Vagina (tissue), 2 donors: ENCODE measurements around the gene CCDC71L. TPM values are rescaled to one million over a fixed set of nuclear protein-coding genes. Genes with fewer than 3 reads are reported as not detected.

Experiments used
- DNase-seq, 2 donors: peaks; one replicate each; pipeline ENCODE4 v3.0.0-alpha.2; 2017; ENCODE audit errors: extremely low spot score in 2 of 2
- H3K27ac ChIP-seq: fragments of 200-600 bp; sonication (generic); one replicate; pipeline ENCODE4 v1.5.1; 2019
- H3K27me3 ChIP-seq: fragments of 200-600 bp; sonication (generic); one replicate; pipeline ENCODE4 v1.5.1; 2019
- H3K36me3 ChIP-seq, 2 donors: fragments of 200-600 bp; sonication (generic); one replicate each; pipeline ENCODE4 v1.5.1; 2017 to 2019
- H3K4me1 ChIP-seq: fragments of 200-600 bp; sonication (generic); one replicate; pipeline ENCODE4 v1.5.1; 2019
- H3K4me3 ChIP-seq, 2 donors: fragments of 200-600 bp; sonication (generic); 1 replicate in 1 of 2; 2 replicates in 1 of 2; pipeline ENCODE4 v1.5.1; 2016 to 2019
- H3K9me3 ChIP-seq: fragments of 200-600 bp; sonication (generic); one replicate; pipeline ENCODE4 v1.5.1; 2019
- CTCF ChIP-seq, 3 experiments: fragments of 450-650 bp in 2 of 3; fragments of 200-600 bp in 1 of 3; sonication (generic) in 1 of 3; IDR thresholded peaks; one replicate each; pipeline ENCODE4 v1.5.1; 2017 to 2019; ENCODE audit warnings: antibody characterized with exemption in 3 of 3, mild to moderate bottlenecking in 2 of 3, moderate library complexity in 2 of 3
- POLR2A ChIP-seq, 2 donors: fragments of 450-650 bp; IDR thresholded peaks; one replicate each; pipeline ENCODE4 v1.6.1; 2017; ENCODE audit warnings: antibody characterized with exemption in 2 of 2, mild to moderate bottlenecking in 2 of 2, moderate library complexity in 2 of 2
- POLR2AphosphoS5 ChIP-seq, 2 donors: sonication (generic); formaldehyde crosslinking; IDR thresholded peaks; one replicate each; pipeline ENCODE4 v1.9.0; 2017; ENCODE audit warnings: antibody characterized with exemption in 2 of 2, mild to moderate bottlenecking in 2 of 2, low read depth in 1 of 2; ENCODE audit not compliant: insufficient read depth in 1 of 2
- intact Hi-C: fragments of 100-400 bp; cut with DNase I; formaldehyde crosslinking; loops from one replicate; pipeline ENCODE4 v1.15.1; 2023
- total RNA-seq: library from RNA; depleted of rRNA; stranded (reverse); fragments of >200 nt; gene quantifications from one replicate; pipeline ENCODE4 v1.2.3, GENCODE V29; 2016

The CCDC71L gene
- total RNA-seq, 1 donor from 2014 or later, result 52.5 TPM

GRCh38 chr7:106626376-106627164 is 34.4 kb downstream of the CCDC71L start:
- Histone ChIP-seq H3K4me1 (no peaks in the 10 kb centered on the region), H3K36me3 (no peaks in the 10 kb centered on the region), H3K27me3 (no peaks in the 10 kb centered on the region), H3K9me3 (no peaks in the 10 kb centered on the region), H3K27ac (no peak overlapping the region), H3K4me3 (no peak overlapping the region)
- TF ChIP-seq POLR2A (IDR thresholded peaks at IDR 0.05), result no peak
- no peak for TF ChIP-seq CTCF (IDR thresholded peaks at IDR 0.05)
- TF ChIP-seq POLR2AphosphoS5 (IDR thresholded peaks at IDR 0.05; ENCODE audit: insufficient read depth in 1 of 2, low read depth in 1 of 2), result no peak
- intact Hi-C loops, result no loop called here
- DNase-seq, result no peak

GRCh38 chr7:106625678-106626301 is 35.2 kb downstream of the CCDC71L start:
- H3K27me3 ChIP-seq, result no peaks in the 10 kb centered on the region
- H3K27ac ChIP-seq, result no peak overlapping the region
- no peak overlapping the region for H3K4me3 ChIP-seq
- H3K9me3 ChIP-seq, result no peaks in the 10 kb centered on the region
- TF ChIP-seq CTCF (IDR thresholded peaks at IDR 0.05) (no peak), POLR2AphosphoS5 (IDR thresholded peaks at IDR 0.05; ENCODE audit: insufficient read depth in 1 of 2, low read depth in 1 of 2) (no peak), POLR2A (IDR thresholded peaks at IDR 0.05) (no peak)
- H3K4me1 ChIP-seq, result no peaks in the 10 kb centered on the region
- intact Hi-C loops, result no loop called here
- no peak for DNase-seq
- no peaks in the 10 kb centered on the region for H3K36me3 ChIP-seq

- intact Hi-C loops, result no loop called here
- H3K4me3 ChIP-seq, result no peak overlapping the region
- H3K4me1 ChIP-seq, result no peaks in the 10 kb centered on the region
- H3K36me3 ChIP-seq, result no peaks in the 10 kb centered on the region
- TF ChIP-seq POLR2A (IDR thresholded peaks at IDR 0.05) (no peak), POLR2AphosphoS5 (IDR thresholded peaks at IDR 0.05; ENCODE audit: insufficient read depth in 1 of 2, low read depth in 1 of 2) (no peak), CTCF (IDR thresholded peaks at IDR 0.05) (no peak)
- no peaks in the 10 kb centered on the region for H3K27me3 ChIP-seq
- no peak overlapping the region for H3K27ac ChIP-seq
- no peak for DNase-seq
- H3K9me3 ChIP-seq, result no peaks in the 10 kb centered on the region
These were observed 37.1 kb downstream of the CCDC71L start for GRCh38 chr7:106623853-106624252.

- no peak for TF ChIP-seq POLR2AphosphoS5 (IDR thresholded peaks at IDR 0.05; ENCODE audit: insufficient read depth in 1 of 2, low read depth in 1 of 2)
- TF ChIP-seq POLR2A (IDR thresholded peaks at IDR 0.05), result no peak
- no peak for TF ChIP-seq CTCF (IDR thresholded peaks at IDR 0.05)
- DNase-seq, result no peak
- no peaks in the 10 kb centered on the region for H3K27me3 ChIP-seq
- H3K4me3 ChIP-seq, result no peak overlapping the region
- no peaks in the 10 kb centered on the region for H3K4me1 ChIP-seq
- no peak overlapping the region for H3K27ac ChIP-seq
- no peaks in the 10 kb centered on the region for H3K36me3 ChIP-seq
- intact Hi-C loops, result no loop called here
- no peaks in the 10 kb centered on the region for H3K9me3 ChIP-seq
These were observed 37.7 kb downstream of the CCDC71L start for GRCh38 chr7:106623315-106623660.
